HT-29 (cell line): ENCODE measurements around the gene KCNK1. TPM values are rescaled to one million over a fixed set of nuclear protein-coding genes. Genes with fewer than 3 reads are reported as not detected.
A peak's percentile ranks its signal among the peaks of the same experiment; 100 is the strongest.

Source experiments
- DNase-seq: peaks from one replicate; pipeline ENCODE4 v3.0.0-alpha.2; 2015; ENCODE audit warnings: low spot score
- total RNA-seq: library from RNA; depleted of rRNA; stranded (reverse); fragments of >200 nt; shearing (Covaris generic); gene quantifications from 2 replicates; pipeline ENCODE4 v1.2.3, GENCODE V29; 2014

KCNK1 gene
- total RNA-seq, 1 experiment from 2014 or later: 25.4 TPM

DNA sequence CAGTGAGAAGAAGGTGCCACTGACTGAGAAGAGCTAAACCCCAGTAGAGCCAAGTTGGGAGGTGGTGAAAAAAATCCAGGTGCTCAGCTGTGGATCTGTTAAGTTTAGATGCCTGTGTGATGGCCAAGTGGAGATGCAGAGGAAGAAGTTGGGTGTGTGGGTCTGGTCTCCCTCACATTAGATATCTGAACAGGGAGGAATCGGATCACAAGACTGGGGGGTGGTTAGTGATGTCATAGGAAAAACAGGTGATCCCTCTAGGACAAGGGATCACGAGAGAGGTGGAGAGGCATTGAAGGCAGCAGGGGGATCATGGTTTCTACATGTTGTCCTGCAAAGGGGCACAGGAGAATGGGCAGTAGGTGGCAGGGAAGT lies 22.6 kb downstream of the KCNK1 start:
- no peak for DNase-seq

DNA sequence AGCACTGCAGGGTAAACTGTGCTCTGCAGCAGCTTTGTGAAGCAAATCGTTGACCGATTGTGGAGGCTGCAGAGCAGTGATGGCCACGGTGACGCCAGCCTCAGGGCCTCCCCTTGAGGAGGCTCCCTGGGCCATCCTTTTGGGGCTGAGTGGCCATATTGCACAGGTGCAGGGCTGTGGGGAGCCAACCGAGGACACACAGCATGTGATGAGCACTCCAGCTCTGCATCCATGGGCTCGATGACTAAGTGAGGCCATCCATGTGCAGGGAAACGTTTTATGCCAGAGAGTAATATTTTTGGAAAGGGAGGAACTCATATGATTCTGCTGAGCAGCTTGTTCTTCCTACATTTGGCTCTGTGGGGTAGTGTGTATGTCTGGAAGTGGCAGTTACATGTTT lies 24.6 kb downstream of the KCNK1 start:
- DNase-seq: no peak

GRCh38 chr1:233639611-233640010 lies 25.7 kb downstream of the KCNK1 start:
- DNase-seq: no peak

GRCh38 chr1:233640179-233640578 lies 26.3 kb downstream of the KCNK1 start:
- no peak for DNase-seq

DNA sequence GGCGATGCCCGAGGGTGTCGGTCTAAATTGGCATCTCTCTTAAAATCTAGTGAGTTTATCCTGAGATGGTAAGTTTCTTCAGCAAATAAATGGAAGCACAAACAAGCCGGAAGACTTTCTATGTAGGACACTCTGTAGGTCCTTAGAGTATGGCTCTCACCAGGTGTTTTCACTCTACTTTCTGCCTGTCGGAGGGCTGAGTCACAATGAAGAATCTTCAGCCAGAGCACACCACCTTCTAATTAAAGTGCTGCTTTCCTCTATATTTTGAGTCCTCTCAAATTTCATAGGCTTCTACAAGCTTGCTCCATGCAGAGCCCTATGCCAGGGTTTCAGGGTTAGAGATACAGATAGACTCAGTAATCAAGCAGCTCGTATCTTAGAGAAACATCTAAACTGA lies 27.1 kb downstream of the KCNK1 start:
- DNase-seq: no peak

GRCh38 chr1:233647073-233647472 lies 33.2 kb downstream of the KCNK1 start:
- no peak for DNase-seq

- DNase-seq: no peak
These were observed 33.7 kb downstream of the KCNK1 start for GRCh38 chr1:233647636-233648035.

DNA sequence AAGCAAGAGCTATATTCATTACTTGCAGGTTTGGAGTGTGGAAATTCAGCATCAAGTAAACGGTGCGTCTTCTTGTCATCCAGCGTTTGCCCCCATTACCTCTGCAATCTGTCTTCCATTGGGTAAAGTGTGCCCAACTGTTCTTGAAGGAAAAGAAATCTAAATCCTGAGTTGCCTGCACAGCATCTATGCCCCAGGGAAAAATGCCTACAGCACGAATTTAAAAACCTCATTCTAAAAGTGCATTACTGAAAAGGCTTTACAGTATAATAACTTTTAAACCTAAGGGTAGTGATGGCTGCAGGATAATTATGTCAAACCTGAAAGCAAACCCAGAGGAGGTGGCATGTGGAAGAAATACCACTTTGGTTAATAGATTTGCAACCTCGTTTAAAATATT lies 37.2 kb downstream of the KCNK1 start:
- DNase-seq: no peak

GRCh38 chr1:233651563-233652233 lies 37.8 kb downstream of the KCNK1 start:
- DNase-seq: no peak

DNA sequence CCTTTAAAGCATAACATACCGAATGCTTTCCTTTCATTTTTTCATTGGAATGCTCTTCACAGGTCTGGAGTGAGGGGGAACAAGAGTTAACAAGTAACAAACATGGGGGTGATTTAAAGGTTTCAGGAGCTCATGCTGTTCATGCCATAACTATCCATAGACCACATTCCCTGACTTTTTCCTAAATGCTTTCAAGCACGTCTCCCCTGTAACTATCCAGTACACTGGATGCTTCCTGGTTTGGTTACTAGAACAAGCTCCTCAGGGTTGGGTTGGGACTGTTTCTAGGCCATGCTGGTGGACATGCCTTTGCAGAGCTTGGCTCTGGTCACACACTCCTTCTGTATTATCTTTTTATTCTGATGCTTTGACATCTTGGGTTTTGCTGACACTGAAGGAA lies 38.6 kb downstream of the KCNK1 start:
- DNase-seq: no peak

- DNase-seq: peak; percentile 50
These were observed 40.9 kb downstream of the KCNK1 start for GRCh38 chr1:233654658-233655280.

- DNase-seq: no peak
These were observed 41.4 kb downstream of the KCNK1 start for GRCh38 chr1:233655301-233655740.

DNA sequence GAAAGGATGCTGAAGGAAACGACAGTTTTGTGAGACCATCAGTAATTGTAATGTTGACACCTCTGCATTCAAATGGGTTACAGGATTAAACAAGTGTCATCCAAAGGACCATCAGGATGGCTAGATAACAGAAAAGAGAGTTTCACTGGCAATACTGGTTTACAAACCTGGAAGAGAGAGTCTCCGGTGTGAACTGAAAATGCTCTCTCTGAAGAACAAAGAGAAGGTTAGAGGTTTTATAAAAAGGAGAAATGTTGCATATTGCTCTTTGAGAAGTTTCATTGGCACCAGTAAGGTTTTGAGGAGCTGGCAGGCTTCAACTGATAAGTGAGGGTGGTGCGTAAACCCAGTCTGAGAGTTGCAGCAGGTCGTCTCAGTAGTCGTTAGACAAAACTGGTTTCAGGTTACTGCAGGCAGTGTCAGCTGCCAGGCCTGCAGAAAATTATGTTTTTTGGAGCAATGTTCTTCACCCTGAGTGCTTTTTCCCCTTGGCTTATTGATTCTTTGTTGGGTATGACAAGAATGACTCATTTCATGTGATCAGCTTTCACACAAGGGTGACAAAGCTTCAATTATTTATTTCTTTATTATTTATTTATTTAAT lies 42.2 kb downstream of the KCNK1 start:
- DNase-seq: no peak

DNA sequence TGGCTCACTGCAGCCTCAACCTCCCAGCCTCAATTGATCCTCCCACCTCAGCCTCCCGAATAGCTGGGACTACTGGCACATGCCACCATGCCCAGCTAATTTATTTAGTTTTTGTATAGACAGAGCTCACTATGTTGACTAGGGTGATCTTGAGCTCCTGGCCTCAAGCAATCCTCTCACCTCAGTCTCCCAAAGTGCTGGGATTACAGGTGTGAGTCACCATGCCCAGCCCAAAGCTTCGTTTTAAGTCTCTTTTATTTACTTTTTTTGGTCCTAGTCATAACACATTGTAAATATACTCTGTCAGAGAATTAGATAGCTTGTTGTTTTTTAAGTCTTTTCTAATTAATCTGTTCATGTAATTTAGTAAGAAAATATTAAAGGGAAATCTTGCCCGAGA lies 42.8 kb downstream of the KCNK1 start:
- DNase-seq: no peak

DNA sequence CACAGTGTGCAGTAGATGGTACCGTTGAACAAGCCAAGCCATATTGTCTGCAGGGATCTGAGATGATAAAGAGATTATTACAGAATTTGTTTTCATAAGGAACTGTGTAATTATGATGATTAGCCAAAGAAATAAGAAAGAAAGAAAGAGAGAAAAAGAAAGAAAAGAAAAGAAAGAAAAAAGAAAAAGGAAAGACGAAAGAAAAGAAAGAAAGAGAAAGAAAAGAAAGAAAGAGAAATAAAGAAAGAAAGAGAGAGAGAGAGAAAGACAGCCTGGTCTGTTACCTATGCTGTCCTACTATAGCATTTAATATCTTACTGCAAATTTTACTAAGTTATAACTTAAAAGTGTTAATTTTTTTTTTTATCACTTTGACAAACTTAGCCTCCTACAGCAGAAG lies 43.6 kb downstream of the KCNK1 start:
- DNase-seq: no peak

DNA sequence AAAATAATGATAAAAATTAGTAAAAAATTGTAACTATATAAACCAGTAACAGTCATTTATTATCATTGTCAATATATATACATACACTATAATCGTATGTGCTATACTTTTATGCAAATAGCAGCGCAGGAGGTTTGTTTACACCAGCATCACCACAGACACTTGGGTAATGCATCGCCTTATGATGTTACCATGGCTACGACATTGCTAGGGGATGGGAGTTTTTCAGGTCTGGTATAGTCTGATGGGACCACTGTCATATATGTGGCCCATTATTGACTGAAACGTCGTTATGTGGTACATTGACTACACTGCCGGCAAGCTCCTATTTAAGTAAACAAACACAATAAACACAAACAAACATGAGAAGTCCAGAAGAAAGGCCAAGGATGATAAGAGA lies 45.6 kb downstream of the KCNK1 start:
- no peak for DNase-seq

GRCh38 chr1:233661376-233662159 lies 47.7 kb downstream of the KCNK1 start:
- DNase-seq: no peak

DNA sequence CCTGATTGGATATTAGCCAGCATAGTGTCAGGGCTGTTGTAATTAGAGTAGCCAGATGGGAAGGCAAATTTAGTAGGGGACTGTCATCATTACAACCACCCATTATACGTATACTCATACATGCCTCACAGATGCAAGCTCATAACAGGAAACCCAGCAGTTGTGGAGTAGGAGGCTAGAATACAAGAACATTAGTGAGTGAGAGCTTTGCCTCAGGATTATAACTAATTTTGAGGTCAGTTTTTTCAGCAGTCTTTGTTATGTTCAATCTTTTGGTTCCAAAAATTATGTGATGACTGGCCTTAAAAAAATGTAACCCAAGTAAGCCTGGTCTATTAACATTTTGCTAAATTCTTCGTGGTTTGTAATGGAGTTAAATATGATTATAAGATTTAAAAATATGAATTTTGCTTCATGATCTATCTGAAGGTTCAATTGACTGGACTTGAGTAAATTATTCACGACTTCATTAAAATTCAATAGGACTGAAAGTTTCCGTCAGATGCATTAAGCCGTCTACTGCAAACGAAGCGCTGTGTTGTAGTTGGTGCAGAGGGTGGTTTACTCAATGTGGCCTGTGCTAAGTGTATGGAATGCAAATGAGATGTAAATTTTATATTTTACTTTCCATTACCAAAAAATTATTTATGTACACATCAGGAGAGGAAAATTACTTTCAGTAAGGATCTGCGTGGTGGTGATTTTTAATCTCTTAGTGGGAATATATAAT lies 48.8 kb downstream of the KCNK1 start:
- no peak for DNase-seq

DNA sequence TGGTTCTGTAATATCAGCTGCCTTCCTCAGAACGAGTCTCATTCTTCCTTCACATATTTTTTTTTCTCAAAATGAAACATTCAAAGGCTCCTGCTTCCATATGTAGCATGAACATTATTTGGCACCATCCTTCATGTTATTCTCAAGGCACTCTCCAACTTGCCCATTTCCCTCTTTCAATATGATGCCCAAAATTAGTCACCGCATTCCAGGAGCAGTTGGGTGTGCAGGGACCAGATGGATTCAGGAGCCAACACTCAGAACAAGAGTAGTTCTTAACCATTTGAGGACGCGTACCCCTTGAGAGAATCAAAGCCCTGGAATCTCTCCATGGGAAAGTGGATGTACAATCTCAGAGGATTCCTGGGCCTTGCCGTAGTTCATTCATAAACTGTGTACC lies 50.3 kb downstream of the KCNK1 start:
- no peak for DNase-seq

DNA sequence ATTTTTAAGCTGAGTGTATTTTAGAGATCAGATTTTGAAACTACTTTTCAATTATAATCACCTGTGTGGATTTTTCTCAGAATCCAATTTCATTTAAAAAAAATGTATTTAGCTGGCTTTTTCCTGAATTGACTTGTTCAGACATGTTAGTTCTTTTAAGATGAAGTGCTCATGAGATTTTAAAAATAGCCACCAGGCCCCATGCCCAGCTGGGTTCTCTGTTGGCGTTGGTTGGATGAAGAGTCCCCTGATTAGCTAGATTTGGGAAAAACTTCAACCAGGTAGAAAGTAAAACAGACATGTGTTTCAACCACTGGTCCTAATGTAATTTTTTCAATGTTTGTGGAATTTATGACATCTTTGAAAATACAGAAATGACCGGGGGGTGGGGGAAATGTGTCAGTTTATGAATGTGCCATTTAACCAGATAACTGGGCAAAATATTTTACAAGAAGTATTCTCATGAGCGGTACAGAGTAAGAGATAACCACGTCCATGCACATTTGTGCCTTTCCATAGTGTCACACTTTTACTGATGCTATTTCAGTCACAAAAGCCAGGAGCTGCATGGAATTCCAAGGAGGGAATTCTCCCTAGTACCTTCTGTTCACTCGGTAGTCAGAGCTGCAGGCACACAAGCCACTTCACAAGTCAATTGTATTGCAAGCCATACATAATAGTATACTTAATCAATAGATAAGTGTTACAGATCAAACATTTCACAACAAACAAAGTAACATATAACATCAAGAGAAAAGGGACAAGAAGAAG lies 51.1 kb downstream of the KCNK1 start:
- DNase-seq: no peak
